Brain microvascular endothelial cell (primary cell): ENCODE results near the gene LRP1B.

Experiments used
- DNase-seq: peaks from one replicate; pipeline ENCODE4 v3.0.0-alpha.2; 2020
- H3K27ac ChIP-seq: fragments of 250-450 bp; sonication (Bioruptor Pico); 2 replicates; pipeline ENCODE4 v1.5.1; 2020; ENCODE audit warnings: mild to moderate bottlenecking, moderate library complexity
- H3K27me3 ChIP-seq: fragments of 250-450 bp; sonication (Bioruptor Pico); replicated peaks from 2 replicates; pipeline ENCODE4 v1.5.1; 2020; ENCODE audit warnings: mild to moderate bottlenecking
- H3K36me3 ChIP-seq: fragments of 250-450 bp; sonication (Bioruptor Pico); replicated peaks from 2 replicates; pipeline ENCODE4 v1.5.1; 2020; ENCODE audit warnings: mild to moderate bottlenecking
- H3K4me3 ChIP-seq: 2 replicates; pipeline ENCODE4 v1.5.1; 2011; ENCODE audit warnings: low read depth, mild to moderate bottlenecking, control low read depth, low read length, moderate library complexity
- in situ Hi-C: cut with HindIII; loops from 2 replicates; pipeline ENCODE4 v1.10.0; 2017; ENCODE audit warnings: low sequenced_read_pairs, low pct_ligation_motif_present
- TF ChIP-seq, protein P1 (sequence below): IDR thresholded peaks from 2 replicates; pipeline ENCODE4 v1.5.1; 2011; ENCODE audit warnings: low read depth, mild to moderate bottlenecking, moderate library complexity, low read length, control low read depth, inconsistent platforms; ENCODE audit errors: missing control alignments

The LRP1B gene

DNA sequence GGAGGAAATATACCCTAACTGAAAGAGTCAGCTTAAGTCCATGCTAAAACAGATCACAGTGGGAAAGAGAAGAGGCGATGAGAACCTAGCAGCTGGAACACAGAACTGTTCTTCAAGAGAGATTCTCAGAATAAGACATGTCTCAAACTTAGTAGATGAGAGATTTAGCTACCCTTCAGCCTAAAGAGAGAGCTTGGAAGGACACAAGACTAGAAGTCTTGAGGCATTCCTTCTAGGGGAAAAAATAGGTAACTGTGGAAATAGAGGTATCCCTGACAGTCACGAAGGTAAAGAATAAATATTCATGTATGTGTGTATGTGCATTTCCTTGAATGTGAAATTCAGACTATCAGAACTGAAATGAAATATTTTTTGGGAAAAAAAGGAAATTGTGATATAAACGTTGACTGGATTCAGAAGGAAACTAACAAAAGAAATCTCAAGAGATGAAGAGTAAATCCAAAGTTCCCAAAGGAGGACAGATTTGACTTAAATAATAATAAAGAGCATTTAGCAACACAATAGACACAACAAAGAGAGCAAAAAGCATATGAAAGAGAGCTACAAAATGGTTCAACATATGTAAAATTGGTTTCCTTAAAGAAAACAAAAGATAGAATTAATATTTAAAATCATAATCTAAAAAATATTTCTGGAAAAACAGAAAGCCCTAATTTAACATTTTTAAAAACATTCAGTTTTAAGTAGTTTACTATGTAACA lies 258.7 kb downstream of the LRP1B start:
- in situ Hi-C loops = no loop called here
- DNase-seq = no peak
- no peaks in the 10 kb centered on the region for H3K36me3 ChIP-seq
- H3K27ac ChIP-seq = no peak overlapping the region
- no peaks in the 10 kb centered on the region for H3K27me3 ChIP-seq
- no peak overlapping the region for H3K4me3 ChIP-seq
- TF ChIP-seq, protein P1, sequence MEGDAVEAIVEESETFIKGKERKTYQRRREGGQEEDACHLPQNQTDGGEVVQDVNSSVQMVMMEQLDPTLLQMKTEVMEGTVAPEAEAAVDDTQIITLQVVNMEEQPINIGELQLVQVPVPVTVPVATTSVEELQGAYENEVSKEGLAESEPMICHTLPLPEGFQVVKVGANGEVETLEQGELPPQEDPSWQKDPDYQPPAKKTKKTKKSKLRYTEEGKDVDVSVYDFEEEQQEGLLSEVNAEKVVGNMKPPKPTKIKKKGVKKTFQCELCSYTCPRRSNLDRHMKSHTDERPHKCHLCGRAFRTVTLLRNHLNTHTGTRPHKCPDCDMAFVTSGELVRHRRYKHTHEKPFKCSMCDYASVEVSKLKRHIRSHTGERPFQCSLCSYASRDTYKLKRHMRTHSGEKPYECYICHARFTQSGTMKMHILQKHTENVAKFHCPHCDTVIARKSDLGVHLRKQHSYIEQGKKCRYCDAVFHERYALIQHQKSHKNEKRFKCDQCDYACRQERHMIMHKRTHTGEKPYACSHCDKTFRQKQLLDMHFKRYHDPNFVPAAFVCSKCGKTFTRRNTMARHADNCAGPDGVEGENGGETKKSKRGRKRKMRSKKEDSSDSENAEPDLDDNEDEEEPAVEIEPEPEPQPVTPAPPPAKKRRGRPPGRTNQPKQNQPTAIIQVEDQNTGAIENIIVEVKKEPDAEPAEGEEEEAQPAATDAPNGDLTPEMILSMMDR = no peak

DNA sequence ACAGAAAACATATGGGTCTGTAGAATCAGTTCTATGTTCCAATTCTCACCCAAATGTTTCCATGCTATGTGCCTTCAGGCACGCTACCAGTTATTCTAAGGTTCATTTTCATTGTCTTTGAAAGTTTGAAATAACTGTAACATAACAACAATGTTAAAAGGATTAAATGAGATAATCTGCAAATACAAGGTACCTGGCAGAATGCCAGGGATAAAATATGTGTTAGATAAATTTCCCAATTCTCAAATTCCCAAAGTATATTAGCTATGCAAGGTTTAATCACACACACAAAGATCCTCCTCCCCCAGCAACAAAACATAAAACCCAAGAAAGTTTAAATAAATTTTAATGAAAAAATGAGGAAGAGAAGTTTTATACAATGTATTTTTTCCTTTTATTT lies 261.2 kb downstream of the LRP1B start:
- H3K27ac ChIP-seq = no peak overlapping the region
- TF ChIP-seq, protein P1 = no peak
- no peak for DNase-seq
- H3K36me3 ChIP-seq = no peaks in the 10 kb centered on the region
- in situ Hi-C loops = no loop called here
- no peak overlapping the region for H3K4me3 ChIP-seq
- no peaks in the 10 kb centered on the region for H3K27me3 ChIP-seq

DNA sequence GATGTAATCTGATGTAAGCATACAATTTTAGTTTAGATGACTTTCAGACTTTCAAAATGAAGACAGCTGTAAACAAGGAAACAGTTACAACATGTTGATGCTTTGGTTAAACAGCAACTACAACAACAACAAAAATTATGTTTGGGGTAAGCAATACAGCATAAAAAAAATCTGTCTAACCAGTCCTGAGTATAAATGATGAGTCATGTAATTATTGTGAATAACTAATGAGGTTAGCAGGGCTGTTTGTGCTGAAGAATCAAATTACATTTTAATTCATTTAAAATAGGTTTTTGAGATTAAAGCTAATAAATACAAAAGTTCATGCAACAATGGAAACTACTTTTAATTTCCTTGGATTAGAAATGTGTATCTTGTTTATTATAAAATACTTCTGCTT lies 266.9 kb downstream of the LRP1B start:
- TF ChIP-seq, protein P1 = no peak
- H3K4me3 ChIP-seq = no peak overlapping the region
- H3K27ac ChIP-seq = no peak overlapping the region
- DNase-seq = no peak
- no peaks in the 10 kb centered on the region for H3K27me3 ChIP-seq
- no peaks in the 10 kb centered on the region for H3K36me3 ChIP-seq
- in situ Hi-C loops = no loop called here

DNA sequence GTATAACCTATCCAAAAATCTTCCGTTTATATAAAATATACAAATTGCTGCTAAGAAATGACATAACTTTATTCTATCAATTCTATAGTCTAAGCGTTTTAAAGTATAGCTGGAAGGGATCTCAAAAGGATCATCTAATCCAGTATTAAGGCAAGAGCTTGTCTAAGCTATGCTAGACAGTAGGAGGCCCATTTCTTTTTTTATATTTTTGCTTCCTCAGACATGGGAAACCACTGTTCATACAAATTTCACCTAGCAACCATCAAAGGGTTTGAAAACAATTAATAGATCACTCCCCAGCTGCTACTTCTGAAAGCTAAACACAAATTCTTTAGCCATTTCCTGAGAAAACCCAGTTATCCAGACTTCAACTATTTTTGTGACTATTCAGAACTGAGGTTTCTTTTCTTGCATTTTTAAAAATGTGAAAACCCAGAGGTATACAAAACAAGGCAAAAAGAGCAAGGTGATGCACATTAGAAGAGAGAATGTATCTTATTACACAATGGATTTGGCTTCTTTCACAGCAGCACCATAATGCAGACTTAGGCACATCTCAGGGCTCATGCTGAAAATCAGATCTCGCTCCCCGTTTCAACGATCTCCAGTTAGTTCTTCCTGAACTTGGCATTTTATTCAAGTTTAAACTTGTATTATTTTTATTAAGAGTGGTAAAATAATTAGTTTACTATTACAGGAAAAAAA lies 274.4 kb downstream of the LRP1B start:
- Histone ChIP-seq H3K36me3 (no peaks in the 10 kb centered on the region), H3K4me3 (no peak overlapping the region), H3K27ac (no peak overlapping the region), H3K27me3 (no peaks in the 10 kb centered on the region)
- DNase-seq = no peak
- TF ChIP-seq, protein P1 = no peak
- in situ Hi-C loops = no loop called here

DNA sequence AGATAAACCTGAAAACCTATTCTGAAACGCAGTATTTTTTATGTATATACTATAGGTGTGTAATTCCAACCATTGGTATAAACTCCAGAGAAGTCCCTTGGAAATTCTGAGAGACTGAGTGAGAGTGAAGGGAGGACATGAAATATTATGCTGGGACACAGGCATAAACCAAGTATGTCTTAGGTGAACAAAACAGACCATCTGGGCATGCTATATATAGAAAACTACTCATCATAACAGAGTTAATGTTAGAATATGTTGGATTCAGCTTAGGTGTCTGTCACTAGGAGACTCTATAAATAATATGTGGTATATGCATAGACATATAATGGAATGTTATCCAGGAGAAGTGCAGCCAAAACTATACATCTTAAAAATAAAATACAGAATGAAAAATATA lies 282.6 kb downstream of the LRP1B start:
- Histone ChIP-seq H3K4me3 (no peak overlapping the region), H3K27me3 (no peaks in the 10 kb centered on the region), H3K36me3 (no peaks in the 10 kb centered on the region), H3K27ac (no peak overlapping the region)
- DNase-seq = no peak
- TF ChIP-seq, protein P1 = no peak
- in situ Hi-C loops = no loop called here

DNA sequence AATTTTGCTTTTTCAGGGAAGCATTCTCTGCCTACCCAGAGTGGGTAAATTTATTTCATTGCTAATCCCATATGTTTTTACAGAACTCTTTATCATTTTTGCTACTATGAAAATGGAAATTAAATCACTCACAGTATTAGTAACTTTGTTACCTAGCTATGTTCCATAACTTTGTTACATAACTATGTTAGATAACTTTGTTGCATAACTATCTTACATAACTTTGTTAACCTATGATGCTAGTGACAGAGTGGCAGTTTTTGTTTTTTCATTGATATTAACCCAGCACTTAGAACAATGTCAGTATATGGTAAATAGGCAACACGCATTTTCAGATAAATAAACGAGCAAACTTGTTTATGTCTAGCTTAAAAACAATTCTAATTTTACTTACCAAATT lies 286.6 kb downstream of the LRP1B start:
- Histone ChIP-seq H3K27me3 (no peaks in the 10 kb centered on the region), H3K27ac (no peak overlapping the region), H3K36me3 (no peaks in the 10 kb centered on the region), H3K4me3 (no peak overlapping the region)
- in situ Hi-C loops = no loop called here
- TF ChIP-seq, protein P1 = no peak
- no peak for DNase-seq
